ENCODE results near the gene CHMP6.

The CHMP6 gene

DNA sequence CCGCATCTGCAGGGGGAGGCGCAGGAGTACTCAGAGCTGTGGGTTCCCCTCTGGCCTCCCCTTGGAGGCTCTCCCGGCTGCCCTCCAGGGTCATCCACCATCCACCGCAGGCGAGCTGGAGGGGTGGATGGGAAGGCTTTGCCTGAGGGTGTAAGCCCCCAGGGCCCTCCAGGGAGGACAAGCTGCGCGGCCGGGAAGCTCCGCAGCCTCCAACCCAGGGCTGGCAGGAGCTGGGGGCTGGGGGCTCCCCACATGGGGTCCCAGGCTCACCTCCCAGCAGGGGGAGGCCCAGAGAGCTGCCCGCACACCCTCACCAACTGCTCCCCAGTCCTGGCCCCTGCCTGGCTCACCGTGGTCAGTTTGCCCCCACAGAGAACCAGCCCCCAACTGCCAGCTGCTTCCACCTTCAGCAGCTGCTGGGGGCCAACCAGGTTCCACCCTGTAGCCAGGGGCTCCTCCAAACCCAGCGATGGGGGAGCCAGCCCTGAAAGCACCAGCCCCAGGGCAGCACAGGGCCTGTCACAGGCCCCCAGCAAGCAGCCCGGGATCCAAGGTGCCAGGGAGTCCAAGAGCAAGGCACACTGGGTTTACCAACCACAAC is 19.8 kb upstream of the CHMP6 start:
- no peak for FAIRE-seq

DNA sequence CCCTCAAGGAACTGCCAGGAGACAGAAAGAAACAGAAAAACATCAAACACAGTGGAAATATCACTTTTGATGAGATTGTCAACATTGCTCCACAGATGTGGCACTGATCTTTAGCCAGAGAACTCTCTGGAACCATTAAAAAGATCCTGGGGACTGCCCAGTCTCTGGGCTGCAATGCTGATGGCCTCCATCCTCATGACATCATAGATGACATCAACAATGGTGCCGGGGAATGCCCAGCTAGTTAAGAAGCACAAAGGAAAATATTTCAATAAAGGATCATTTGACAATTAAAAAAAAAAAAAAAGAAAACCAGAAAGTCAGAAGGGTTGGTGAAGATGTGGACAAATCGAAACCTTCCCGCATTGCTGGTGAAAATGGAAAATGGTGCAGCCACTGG is 14.9 kb upstream of the CHMP6 start:
- no peak for FAIRE-seq

DNA sequence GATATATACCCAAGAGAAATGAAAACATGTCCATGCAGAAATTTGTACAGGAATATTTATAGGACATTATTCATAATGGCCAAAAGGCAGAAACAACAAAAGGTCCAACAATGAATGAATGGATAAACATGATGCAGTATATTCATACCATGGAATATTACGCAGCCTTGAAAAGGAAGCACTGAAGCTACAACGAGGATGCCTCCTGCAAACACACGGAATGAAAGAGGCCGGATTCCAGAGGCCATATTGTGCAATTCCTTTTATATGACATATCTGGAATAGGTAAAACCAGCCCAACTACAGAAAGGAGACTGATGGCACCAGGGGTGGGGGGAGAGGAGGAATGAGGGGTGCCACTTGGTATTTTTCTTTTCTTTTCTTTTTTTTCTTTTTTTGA is 14.5 kb upstream of the CHMP6 start:
- no peak for FAIRE-seq

DNA sequence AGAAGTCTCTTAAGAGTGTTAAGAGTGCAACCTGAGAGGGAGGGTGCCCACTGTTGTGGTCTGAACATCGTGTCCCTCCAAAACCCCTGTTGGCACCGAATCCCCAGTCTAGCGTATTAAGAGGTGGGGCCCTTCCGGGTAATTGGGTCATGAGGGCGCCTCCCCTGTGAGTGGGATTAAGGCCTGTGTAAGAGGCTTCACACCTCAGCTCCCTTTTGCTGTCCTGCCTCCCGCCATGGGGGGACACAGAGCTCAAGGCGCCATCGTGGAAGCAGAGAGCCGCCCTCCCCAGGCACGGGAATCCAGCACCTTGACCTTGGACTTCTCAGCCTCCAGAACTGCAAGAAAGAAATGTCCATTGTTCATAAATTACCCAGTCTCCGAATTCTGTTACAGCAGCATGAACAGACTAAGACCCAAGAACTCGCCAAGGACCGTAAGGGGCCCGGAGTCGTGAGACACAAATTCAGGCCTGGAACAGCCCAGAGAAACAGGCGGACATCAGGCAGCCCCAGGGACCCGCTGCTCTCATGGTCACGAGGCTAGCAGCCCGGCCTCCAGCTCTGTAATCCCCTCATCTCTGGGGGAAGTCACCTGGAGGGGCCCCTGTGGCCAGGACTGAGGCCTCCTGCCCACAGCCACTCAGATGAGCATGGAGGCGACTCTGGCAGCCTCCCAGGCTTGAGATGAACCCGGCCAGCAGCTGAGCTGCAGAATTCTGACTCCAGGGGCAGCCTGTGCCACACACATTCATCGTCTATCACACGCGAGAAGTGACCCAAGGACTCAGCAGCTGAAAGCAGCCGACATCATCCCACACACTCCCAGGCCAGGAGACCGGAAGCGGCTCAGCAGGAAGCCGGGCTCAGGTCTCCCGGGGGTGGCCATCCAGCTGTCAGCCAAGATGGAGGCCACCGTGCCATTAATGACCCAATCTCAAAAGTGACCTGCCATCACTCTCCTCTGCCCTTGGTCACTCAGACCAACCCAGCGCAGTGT is 12.8 kb upstream of the CHMP6 start:
- FAIRE-seq: no peak

DNA sequence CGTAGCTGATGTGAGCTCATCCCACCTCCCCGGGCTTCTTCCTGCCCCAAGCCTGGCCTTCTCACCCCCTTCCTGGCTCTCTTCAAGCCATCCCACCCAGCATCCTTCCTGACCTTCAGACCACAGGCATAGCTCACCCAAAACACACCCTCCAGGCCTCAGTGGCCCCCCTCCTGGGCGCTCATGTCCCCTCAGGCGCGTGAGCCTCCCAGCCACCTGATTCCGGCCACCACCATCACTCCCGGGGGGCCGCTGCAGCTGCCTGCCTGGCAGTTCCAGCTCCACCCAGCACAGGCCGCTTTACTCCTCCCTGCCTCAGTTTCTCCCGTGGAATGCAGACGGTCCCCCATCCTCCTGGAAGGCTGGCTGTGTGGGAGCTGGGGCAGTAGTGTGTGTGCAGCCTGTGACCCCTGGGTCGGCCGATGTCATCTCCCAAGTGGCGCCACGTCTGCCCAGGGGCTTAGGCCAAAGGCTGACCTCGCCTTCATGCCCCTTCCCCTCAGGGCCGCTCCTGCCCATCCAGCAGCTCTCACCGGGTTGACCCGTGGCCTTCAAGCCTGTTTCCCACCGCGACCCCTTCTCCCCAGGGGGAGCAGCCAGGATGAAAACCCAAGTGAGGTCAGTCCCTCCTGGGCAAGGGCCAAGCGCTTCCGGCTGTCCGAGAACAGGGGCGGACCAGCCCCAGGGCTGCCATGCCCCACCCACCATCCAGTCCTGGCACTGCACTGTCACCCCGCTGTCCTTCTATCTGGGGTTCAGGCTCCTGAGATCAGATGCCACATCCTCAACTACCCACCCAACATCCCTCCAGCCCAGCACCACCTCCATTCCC is 11.9 kb upstream of the CHMP6 start:
- FAIRE-seq: no peak

DNA sequence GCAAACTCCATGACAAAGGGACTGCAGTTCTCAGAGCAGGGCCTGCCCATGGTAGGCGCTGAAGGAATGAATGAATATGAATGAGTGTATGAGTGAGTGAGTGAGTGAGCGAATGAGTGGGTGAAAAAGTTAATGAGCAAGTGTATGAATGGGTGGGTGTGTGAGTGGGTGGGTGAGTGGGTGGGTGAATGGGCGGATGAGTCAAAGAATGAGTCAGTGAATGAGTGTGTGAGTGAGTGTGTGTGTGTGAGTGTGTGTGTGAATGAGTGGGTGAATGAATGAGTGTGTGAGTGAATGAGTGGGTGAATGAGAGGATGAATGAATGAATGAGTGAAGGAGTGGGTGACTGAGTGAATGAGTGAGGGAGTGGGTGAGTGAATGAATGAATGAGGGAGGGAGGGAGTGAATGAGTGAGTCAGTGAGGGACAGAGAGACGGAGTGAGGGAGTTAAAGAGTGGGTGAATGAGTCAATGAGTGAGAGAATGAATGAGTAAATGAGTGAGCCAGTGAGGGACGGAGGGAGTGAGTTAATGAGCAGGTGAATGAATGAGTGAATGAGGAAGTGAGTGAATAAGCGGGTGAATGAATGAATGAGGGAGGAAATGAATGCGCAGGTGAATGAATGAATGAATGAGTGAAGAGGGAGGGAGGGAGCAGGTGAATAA is 11.1 kb upstream of the CHMP6 start:
- no peak for FAIRE-seq

DNA sequence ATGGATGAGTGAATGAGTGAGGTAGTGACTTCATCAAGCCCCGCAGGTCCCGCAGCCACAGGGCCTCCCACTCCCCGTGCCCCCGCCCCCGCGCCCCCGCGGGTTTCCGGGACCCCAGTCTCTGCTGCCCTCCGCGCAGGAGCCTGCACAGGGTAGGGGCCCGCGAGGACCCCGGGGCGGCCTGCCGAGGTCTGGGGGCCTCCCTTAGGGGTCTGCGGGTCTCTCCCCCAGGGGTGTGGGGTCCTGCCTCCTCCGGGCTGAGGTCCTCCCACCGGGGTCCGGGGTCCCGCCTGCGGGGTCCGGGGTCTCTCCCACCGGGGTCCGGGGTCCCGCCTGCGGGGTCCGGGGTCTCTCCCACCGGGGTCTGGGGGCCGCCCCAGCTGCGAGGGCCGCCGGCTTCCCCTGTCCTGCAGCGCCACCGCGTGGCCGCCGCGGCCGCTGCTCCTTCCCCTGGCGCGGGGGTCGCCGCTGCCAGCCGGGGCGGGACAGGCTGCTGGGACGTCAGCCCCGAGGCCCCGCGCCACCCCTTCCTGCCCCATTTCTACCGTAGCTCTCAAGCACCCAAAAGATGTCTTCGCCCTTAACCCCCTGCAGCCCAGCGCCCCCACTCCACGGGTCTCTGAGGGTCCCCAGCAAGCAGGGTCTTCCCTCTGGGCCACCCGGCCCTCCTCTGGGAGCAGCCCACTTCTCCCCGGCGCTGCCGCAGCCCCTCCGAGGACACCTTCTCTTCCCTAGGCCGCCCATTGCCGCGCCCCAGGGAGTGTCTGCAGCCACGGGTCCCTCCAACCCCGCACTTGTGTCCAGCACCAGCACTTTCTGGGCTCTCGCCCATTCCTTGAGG is 10.4 kb upstream of the CHMP6 start:
- no peak for FAIRE-seq

DNA sequence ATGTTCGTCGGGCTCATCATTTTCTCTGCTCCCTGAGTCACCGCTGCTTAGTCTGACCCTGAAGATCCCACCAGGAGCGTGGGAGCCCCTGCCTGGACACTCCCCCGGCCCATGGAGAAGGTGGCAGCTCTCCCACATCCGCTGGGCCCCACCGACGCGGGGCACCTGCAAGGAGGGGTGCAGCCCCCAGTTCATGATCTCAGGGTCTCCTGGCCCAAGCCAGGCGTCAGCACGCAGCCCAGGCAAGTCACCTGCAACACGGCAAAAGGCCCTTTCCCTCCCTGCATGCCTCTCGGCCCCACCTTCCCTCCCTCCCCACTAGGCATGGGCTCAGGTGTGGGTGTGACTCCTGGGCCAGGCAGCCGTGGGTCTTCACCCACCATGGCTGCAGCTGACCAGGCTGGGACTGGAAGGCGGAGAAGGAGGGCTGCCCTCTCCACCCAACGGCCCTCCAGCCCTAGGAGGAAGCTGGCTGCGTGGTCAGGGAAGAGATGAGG is 9.7 kb upstream of the CHMP6 start:
- no peak for FAIRE-seq

DNA sequence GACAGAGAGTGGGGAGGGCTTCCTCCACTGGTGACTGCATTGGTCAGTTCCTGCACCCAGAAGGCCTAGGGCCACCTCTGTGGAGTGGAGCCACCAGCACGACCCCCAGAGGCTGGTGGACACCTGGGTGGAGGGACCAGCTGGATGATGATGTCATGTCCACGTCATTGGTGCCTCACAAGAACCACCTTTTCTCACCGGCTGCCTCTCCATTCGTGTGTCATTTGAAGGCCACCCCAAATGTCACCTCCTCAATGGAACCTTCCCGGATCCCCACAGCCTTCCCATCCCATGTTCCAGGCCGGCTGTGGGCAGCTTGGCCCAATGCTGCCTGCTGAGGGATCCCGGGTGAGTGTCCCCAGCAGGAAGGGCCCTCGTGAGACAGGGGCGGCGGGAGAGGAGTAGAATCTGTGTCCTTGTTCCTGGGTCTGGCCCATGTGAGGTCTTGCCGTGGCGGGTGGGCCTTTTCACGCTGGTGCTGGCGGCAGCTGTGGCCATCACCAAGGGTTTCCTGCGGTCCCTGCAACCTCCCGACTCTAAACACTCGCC is 9.1 kb upstream of the CHMP6 start:
- no peak for FAIRE-seq

DNA sequence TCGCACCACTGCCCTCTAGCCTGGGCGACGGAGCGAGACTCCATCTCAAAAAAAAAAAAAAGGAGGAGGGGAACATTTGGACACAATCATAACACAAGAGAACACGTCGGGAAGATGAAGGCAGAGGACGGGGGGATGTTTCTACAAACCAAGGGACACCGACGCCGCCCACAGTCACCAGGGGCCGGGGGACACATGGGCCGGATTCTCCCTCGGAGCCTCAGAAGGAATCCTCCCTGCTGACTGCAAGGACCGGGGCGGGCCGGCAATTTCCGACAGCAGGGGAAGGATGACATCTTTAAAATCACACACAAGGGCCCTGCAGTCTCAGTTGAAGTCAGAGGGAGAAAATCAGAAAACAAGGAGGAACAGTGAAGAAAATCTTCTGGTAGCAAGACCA is 8.1 kb upstream of the CHMP6 start:
- no peak for FAIRE-seq

DNA sequence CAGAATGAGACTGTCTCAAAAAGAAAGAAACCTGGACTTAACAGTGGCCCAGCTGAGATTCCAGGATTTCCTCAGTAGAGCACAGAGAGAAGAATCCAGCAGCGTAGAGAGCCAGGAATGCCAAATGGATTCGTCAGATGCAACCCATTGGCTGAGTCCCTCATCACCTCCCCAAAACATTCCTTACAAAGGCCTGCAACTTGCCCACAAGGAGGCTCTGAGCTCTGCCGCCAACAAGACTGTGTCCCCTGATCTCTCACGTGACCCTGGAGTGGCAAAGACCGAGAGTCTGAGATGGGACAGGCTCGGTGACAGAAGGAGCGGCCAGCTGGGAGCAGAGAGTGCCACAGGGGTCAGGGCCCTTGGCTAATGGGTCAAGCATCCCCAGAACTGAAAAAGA is 6.9 kb upstream of the CHMP6 start:
- no peak for FAIRE-seq

DNA sequence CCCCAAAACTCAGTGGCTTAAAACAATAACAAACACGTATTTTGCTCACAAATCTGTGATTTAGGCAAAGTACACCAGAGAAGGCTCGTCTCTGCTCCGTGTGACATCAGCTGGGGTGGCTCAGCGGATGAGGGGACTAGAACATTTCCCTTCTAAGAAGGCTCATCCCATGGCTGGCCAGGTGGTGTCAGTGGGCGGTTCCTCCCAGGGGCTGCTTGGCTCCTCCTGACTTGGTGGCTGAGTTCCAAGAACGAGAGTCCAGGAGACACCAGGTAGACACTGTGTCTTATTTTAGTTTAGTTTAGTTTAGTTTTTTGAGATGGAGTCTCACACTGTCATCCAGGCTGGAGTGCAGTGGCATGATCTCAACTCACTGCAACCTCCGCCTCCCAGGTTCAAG is 5.6 kb upstream of the CHMP6 start:
- no peak for FAIRE-seq

DNA sequence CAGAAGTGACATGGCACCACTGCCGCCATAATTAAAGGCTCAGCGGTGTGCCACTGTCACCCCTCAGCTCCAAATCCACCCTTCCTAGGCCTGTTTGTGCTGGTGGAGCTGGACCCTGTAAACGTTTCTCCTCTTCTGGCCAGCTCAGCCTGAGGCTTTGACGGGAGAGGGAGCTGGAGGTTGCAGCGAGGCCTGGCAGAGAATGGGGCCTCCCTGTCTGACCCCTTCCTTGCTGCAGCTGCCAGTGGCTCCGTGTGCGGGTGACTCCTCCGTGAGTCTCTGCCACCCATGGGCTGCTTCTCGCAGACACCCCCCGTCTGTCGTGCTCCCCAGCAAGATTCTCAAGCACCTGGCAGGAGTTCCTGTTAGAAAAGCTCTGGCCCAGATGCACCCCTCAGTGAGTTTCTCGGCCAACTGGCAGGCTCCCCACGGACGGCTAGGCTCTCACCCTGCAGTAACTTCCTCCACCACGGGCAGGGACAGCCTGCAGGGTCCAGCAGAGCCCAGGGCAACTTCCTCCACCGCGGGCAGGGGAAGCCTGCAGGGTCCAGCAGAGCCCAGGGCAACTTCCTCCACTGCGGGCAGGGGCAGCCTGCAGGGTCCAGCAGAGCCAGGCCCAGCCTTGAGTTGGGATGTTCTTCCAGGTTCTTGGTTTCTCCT is 4.7 kb upstream of the CHMP6 start:
- FAIRE-seq: no peak

DNA sequence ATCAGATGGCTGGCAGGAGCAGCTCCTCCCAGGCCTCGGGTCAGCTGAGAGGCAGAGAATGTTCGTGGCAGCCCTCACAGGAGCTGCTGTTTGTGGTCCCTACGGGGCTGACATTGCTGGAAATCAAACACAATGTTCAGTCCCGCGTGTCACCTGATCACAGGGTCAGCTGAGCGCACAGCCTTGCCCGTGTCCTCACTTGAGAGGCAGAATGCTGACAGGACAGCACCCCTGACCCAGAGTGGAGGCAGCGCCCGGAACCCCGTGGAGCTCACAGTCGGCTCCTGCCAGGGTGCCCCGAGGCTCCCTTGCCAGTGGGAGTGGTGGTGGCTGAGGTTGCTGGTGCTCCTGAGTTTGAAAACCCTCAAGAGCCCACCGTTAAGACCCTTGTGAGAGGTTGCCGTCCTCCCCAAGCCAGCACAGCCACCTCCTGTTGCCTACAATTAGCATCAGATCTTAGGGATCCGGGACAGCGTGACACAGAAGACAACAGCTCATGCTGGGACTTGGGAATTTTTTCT is 3.6 kb upstream of the CHMP6 start:
- FAIRE-seq: no peak

DNA sequence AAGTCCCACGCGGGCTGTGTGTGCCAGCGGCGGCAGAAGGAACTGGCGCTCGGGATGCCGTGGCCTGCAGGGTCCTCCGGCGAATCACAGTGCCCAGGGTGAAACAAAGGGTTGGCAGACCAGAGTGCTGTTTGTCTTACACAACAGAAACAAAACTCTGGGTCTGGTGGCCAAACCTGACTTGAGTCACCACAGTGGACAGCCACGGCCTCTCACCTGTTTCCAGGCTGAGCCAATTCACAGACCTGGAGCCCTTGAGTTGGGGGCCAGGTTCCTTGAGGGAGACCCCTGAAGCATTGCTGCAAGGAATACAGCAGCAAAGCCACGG is 2.1 kb upstream of the CHMP6 start:
- FAIRE-seq: no peak

DNA sequence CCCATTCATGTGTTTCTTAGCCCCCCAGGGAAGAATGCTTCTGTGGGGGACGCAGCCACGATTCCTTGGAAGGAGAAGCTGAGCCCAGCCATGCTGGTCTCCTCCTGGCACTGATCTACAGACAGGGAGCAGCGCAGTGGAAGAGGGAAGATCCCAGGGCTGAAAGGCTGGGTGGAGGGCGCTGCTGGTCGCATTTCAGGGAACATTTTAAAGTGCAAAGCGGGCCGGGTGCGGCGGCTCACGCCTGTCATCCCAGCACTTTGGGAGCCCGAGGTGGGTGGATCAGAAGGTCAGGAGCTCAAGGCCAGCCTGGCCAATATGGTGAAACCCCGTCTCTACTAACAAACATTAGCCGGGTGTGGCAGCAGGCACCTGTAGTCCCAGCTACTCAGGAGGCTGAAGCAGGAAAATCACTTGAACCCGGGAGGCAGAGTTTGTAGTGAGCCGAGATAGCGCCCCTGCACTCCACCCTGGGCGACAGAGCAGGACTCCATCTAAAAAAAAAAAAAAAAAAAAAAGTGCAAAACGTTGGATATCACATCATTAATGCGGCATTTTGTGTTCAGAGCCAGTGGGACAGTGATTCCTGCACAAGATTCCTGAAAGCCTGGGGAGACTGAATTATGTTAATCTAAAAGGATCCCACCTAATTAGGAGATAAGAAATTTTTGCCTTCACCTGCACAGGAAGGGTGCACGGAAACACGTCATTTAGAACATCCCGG is 558 bp upstream of the CHMP6 start:
- no peak for FAIRE-seq

DNA sequence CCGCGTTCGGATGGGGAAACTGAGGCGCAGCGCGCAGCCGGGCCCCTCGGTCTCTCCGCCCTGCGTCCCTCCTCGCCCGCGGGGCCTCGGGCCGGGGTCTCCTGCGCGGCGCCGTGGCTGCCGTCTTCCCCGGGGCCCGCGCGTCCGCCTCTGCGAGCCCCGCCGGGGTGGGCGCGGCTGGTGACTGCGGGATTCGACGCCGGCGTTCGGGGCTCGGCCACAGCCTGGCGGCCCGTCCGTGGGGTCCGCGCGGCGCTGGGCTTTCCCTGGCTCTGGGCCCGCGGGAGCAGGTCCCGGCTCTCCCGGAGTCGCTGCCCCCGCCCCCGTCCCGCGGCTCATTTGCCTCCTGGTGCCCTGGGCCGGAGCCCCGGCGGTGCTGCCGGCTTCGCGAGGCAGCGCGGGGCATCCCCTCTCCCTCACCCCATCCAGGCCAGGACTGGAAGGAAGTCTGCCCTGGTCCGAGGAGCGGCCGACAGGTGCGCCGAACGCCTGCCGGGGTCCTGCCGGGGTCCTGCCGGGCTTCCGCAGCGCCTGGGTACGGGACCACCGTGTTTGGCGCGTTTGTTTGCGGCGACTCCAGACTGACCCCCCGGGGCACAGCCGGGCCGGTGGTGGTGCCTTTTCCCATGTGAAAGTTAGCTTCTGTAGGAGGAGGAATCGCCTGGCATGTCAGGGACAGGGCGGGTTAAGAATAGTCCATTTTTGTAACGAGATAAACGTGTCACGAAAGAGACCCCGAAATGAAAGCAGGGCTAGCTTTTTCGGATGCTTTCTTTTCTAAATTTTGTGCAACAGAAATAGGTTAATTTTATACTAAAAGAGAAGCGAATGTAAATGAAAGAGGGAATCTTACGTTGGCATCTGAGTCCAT is 671 bp downstream of the CHMP6 start:
- FAIRE-seq: no peak

DNA sequence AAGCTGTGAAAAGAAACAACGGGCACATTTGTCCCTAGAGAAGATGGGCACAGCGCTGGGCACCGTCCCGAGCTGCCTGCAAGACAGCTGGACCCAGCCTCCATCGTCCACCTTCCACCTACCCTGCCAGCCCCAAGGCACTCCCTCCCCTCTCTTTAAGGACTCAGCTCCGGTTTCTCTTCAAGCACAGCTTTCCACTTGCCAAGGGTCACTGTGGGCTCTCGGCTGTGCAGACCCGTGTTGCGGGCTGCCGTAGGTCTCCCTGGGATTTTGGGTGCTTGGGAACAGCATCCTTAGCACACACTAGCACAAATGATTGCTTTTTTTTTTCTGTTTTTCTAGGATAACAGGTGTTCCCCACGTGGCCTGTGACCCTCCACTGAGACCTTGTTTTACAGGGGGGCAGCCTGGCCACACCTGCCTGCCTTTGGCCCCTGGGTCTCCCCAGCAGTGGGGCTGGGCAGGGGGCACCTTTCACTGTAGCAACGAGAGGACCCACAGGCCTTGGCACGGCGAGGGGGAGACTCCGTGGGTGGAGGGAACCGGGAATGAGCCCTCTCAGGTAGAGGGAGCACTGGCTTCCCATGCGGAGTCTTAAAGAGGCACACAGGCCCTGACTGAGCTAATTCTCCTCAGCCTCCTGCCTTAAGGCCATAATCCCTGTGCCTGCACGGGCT is 1.4 kb downstream of the CHMP6 start:
- no peak for FAIRE-seq
